WTC11 (cell line): ENCODE data around the gene UFC1.

Experiments
- NFE2L1 ChIP-seq: sonication (generic); formaldehyde crosslinking; IDR thresholded peaks from 2 replicates; pipeline ENCODE4 v1.8.1; 2023; ENCODE audit warnings: missing genetic modification reagents
- NR2C2 ChIP-seq: sonication (generic); formaldehyde crosslinking; IDR thresholded peaks from 2 replicates; pipeline ENCODE4 v1.8.0; 2022; ENCODE audit warnings: mild to moderate bottlenecking, missing genetic modification reagents
- NR3C1 ChIP-seq: sonication (generic); formaldehyde crosslinking; conservative IDR thresholded peaks from 2 replicates; pipeline ENCODE4 v1.8.1; 2023; ENCODE audit warnings: low read depth, mild to moderate bottlenecking, missing genetic modification reagents
- TEAD1 ChIP-seq: sonication (generic); formaldehyde crosslinking; IDR thresholded peaks from 2 replicates; pipeline ENCODE4 v1.8.0; 2022; ENCODE audit warnings: mild to moderate bottlenecking, missing genetic modification reagents
- ZNF121 ChIP-seq: sonication (generic); formaldehyde crosslinking; IDR thresholded peaks from 2 replicates; pipeline ENCODE4 v1.8.0; 2023; ENCODE audit warnings: missing genetic modification reagents
- TF ChIP-seq, protein P1 (sequence below): fragments of 200-600 bp; IDR thresholded peaks from 2 replicates; pipeline ENCODE4 v1.8.0; 2022; ENCODE audit warnings: antibody characterized with exemption
- TF ChIP-seq, protein P2 (sequence below): sonication (generic); formaldehyde crosslinking; IDR thresholded peaks from 2 replicates; pipeline ENCODE4 v1.8.0; 2022; ENCODE audit warnings: mild to moderate bottlenecking, missing genetic modification reagents
- TF ChIP-seq, protein P3 (sequence below): sonication (generic); formaldehyde crosslinking; IDR thresholded peaks from 2 replicates; pipeline ENCODE4 v1.8.0; 2023; ENCODE audit warnings: missing genetic modification reagents
- TF ChIP-seq, protein P4 (sequence below): sonication (generic); formaldehyde crosslinking; IDR thresholded peaks from 2 replicates; pipeline ENCODE4 v1.8.1; 2022; ENCODE audit warnings: low read depth, mild to moderate bottlenecking, moderate library complexity, missing genetic modification reagents, borderline replicate concordance
- TF ChIP-seq, protein P5 (sequence below): sonication (generic); formaldehyde crosslinking; IDR thresholded peaks from 2 replicates; pipeline ENCODE4 v1.8.1; 2022; ENCODE audit warnings: low read depth, missing genetic modification reagents, borderline replicate concordance
- TF ChIP-seq, protein P6 (sequence below): sonication (generic); formaldehyde crosslinking; IDR thresholded peaks from 2 replicates; pipeline ENCODE4 v1.8.1; 2023; ENCODE audit warnings: mild to moderate bottlenecking, missing genetic modification reagents, moderate library complexity
- TF ChIP-seq, protein P7 (sequence below): sonication (generic); formaldehyde crosslinking; IDR thresholded peaks from 2 replicates; pipeline ENCODE4 v1.8.0; 2022; ENCODE audit warnings: mild to moderate bottlenecking, missing genetic modification reagents
- TF ChIP-seq, protein P8 (sequence below): sonication (generic); formaldehyde crosslinking; IDR thresholded peaks from 2 replicates; pipeline ENCODE4 v1.8.0; 2022; ENCODE audit warnings: mild to moderate bottlenecking, missing genetic modification reagents

DNA sequence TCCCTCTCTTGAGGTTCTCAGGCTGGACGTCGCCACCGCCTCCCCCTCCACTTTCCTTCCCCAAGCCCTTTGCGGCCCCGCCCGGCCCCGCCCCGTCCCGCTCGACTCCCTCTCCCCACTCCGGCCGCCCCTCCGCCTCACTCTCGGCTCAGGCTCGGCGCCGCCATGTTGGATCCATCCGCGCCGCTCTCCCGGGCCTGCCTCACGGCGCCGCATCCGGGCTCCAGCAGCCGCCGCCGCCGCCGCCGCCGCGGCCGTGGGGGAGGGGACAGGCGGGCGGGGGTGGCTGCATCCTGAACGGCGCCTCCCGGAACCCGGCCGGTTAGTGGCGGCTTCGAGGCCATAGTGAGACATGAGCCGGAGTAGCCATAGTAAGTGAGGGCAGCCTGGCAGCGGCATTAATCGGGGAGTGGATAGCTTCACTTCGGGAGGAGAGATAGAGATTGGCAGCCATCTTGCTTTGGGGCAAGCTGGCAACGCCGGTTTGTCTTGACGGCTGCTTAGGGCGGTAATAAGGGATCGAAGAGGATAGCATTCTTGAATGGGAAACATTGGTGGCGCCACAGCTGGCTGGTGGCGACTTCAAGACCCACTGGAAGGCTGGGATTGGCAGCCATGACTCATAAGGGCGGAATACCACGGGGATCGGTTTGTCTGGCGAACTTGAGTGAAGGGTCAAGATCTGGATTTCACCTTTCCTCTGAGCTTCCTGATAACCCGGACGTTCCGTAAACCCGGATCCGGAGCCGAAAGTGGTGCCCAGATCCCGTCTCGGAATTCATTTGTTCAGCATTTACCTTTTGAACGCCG lies 21.2 kb upstream of the UFC1 start, which contains the start of gene DEDD:
- TF ChIP-seq, protein P1, sequence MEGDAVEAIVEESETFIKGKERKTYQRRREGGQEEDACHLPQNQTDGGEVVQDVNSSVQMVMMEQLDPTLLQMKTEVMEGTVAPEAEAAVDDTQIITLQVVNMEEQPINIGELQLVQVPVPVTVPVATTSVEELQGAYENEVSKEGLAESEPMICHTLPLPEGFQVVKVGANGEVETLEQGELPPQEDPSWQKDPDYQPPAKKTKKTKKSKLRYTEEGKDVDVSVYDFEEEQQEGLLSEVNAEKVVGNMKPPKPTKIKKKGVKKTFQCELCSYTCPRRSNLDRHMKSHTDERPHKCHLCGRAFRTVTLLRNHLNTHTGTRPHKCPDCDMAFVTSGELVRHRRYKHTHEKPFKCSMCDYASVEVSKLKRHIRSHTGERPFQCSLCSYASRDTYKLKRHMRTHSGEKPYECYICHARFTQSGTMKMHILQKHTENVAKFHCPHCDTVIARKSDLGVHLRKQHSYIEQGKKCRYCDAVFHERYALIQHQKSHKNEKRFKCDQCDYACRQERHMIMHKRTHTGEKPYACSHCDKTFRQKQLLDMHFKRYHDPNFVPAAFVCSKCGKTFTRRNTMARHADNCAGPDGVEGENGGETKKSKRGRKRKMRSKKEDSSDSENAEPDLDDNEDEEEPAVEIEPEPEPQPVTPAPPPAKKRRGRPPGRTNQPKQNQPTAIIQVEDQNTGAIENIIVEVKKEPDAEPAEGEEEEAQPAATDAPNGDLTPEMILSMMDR, result no peak
- TF ChIP-seq, protein P2, sequence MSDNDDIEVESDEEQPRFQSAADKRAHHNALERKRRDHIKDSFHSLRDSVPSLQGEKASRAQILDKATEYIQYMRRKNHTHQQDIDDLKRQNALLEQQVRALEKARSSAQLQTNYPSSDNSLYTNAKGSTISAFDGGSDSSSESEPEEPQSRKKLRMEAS, result no peak
- TF ChIP-seq, protein P3, sequence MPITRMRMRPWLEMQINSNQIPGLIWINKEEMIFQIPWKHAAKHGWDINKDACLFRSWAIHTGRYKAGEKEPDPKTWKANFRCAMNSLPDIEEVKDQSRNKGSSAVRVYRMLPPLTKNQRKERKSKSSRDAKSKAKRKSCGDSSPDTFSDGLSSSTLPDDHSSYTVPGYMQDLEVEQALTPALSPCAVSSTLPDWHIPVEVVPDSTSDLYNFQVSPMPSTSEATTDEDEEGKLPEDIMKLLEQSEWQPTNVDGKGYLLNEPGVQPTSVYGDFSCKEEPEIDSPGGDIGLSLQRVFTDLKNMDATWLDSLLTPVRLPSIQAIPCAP (CRISPR knock-in tag), result no peak
- TF ChIP-seq, protein P4, sequence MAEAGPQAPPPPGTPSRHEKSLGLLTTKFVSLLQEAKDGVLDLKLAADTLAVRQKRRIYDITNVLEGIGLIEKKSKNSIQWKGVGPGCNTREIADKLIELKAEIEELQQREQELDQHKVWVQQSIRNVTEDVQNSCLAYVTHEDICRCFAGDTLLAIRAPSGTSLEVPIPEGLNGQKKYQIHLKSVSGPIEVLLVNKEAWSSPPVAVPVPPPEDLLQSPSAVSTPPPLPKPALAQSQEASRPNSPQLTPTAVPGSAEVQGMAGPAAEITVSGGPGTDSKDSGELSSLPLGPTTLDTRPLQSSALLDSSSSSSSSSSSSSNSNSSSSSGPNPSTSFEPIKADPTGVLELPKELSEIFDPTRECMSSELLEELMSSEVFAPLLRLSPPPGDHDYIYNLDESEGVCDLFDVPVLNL (CRISPR knock-in tag), result no peak
- TF ChIP-seq, protein P5, sequence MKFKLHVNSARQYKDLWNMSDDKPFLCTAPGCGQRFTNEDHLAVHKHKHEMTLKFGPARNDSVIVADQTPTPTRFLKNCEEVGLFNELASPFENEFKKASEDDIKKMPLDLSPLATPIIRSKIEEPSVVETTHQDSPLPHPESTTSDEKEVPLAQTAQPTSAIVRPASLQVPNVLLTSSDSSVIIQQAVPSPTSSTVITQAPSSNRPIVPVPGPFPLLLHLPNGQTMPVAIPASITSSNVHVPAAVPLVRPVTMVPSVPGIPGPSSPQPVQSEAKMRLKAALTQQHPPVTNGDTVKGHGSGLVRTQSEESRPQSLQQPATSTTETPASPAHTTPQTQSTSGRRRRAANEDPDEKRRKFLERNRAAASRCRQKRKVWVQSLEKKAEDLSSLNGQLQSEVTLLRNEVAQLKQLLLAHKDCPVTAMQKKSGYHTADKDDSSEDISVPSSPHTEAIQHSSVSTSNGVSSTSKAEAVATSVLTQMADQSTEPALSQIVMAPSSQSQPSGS (CRISPR knock-in tag), result no peak
- TF ChIP-seq NR2C2 (CRISPR knock-in tag) (no peak; the same call in 1 of the 2 replicates), ZNF121 (CRISPR knock-in tag) (peak; percentile 55; the same call in 1 of the 2 replicates), TEAD1 (CRISPR knock-in tag) (no peak), NR3C1 (CRISPR knock-in tag) (no peak), NFE2L1 (CRISPR knock-in tag) (no peak)
- TF ChIP-seq, protein P6, sequence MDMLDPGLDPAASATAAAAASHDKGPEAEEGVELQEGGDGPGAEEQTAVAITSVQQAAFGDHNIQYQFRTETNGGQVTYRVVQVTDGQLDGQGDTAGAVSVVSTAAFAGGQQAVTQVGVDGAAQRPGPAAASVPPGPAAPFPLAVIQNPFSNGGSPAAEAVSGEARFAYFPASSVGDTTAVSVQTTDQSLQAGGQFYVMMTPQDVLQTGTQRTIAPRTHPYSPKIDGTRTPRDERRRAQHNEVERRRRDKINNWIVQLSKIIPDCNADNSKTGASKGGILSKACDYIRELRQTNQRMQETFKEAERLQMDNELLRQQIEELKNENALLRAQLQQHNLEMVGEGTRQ (CRISPR knock-in tag), result no peak
- TF ChIP-seq, protein P7, sequence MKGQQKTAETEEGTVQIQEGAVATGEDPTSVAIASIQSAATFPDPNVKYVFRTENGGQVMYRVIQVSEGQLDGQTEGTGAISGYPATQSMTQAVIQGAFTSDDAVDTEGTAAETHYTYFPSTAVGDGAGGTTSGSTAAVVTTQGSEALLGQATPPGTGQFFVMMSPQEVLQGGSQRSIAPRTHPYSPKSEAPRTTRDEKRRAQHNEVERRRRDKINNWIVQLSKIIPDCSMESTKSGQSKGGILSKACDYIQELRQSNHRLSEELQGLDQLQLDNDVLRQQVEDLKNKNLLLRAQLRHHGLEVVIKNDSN (CRISPR knock-in tag), result no peak
- TF ChIP-seq, protein P8, sequence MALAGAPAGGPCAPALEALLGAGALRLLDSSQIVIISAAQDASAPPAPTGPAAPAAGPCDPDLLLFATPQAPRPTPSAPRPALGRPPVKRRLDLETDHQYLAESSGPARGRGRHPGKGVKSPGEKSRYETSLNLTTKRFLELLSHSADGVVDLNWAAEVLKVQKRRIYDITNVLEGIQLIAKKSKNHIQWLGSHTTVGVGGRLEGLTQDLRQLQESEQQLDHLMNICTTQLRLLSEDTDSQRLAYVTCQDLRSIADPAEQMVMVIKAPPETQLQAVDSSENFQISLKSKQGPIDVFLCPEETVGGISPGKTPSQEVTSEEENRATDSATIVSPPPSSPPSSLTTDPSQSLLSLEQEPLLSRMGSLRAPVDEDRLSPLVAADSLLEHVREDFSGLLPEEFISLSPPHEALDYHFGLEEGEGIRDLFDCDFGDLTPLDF (CRISPR knock-in tag), result no peak
